H54 (cell line): ENCODE results near the gene KRT85.
"Not testable (repeated sequence)": the region's sequence is repeated elsewhere in the genome, so short reads cannot be mapped to it uniquely, and the experiment has no call there.

Experiments used
- DNase-seq: peaks from one replicate; pipeline ENCODE4 v3.0.0; 2011; ENCODE audit warnings: low spot score, mixed read lengths; ENCODE audit not compliant: insufficient read length
- FAIRE-seq: peaks from 3 replicates; lab custom pipeline; 2011; peaks lifted over from hg19 to GRCh38; lab: Jason Lieb, UNC
- POLR2A ChIP-seq: IDR thresholded peaks from 2 replicates; pipeline ENCODE4 v1.6.1; 2011; ENCODE audit warnings: low read depth, mild to moderate bottlenecking, low read length

The KRT85 gene

GRCh38 chr12:52327052-52327829 is 40.0 kb downstream of the KRT85 start:
- peak; percentile 93 for FAIRE-seq
- DNase-seq: peak; percentile 99
- TF ChIP-seq POLR2A: no peak

GRCh38 chr12:52324153-52324444 is 43.2 kb downstream of the KRT85 start:
- no peak for TF ChIP-seq POLR2A
- FAIRE-seq (no peak), DNase-seq (no peak)

GRCh38 chr12:52323416-52324152 is 43.7 kb downstream of the KRT85 start:
- DNase-seq (no peak), FAIRE-seq (no peak)
- no peak for TF ChIP-seq POLR2A

GRCh38 chr12:52323001-52323400 is 44.3 kb downstream of the KRT85 start:
- TF ChIP-seq POLR2A: no peak
- FAIRE-seq: no peak
- no peak for DNase-seq

- no peak for DNase-seq
- no peak for FAIRE-seq
- no peak for TF ChIP-seq POLR2A
Measured at GRCh38 chr12:52322069-52322468, 45.2 kb downstream of the KRT85 start.

- no peak for TF ChIP-seq POLR2A
- no peak for FAIRE-seq
- no peak for DNase-seq
Measured at GRCh38 chr12:52321418-52321817, 45.9 kb downstream of the KRT85 start.

GRCh38 chr12:52320784-52321400 is 46.4 kb downstream of the KRT85 start, which contains the start of gene KRT83:
KRT83 (minus strand) TSS chr12:52321398; CDS start chr12:52321335, 63 bp downstream.
- TF ChIP-seq POLR2A: no peak
- FAIRE-seq: no peak
- no peak for DNase-seq

GRCh38 chr12:52319097-52319496 is 48.2 kb downstream of the KRT85 start:
- DNase-seq (no peak), FAIRE-seq (no peak)
- TF ChIP-seq POLR2A: no peak

- no peak for TF ChIP-seq POLR2A
- FAIRE-seq (no peak), DNase-seq (no peak)
Measured at GRCh38 chr12:52318241-52318990, 48.9 kb downstream of the KRT85 start.

- FAIRE-seq: no peak
- no peak for TF ChIP-seq POLR2A
- DNase-seq: no peak
Measured at GRCh38 chr12:52317468-52318052, 49.7 kb downstream of the KRT85 start.

GRCh38 chr12:52316701-52317100 is 50.6 kb downstream of the KRT85 start:
- DNase-seq (no peak), FAIRE-seq (no peak)
- no peak for TF ChIP-seq POLR2A

GRCh38 chr12:52316290-52316689 is 51.0 kb downstream of the KRT85 start:
- no peak for TF ChIP-seq POLR2A
- FAIRE-seq: no peak
- no peak for DNase-seq

GRCh38 chr12:52315721-52316120 is 51.6 kb downstream of the KRT85 start:
- DNase-seq, FAIRE-seq: not testable (repeated sequence)
